Liver (tissue), 3 donors: ENCODE results near the gene ATP6V0A4.

Experiments used
- REST ChIP-seq: IDR thresholded peaks from 2 replicates; pipeline ENCODE4 v1.6.1; 2016; ENCODE audit warnings: antibody characterized with exemption, mild to moderate bottlenecking
- SP1 ChIP-seq: IDR thresholded peaks from 2 replicates; pipeline ENCODE4 v1.6.1; 2018; ENCODE audit warnings: antibody characterized with exemption, mild to moderate bottlenecking
- TAF1 ChIP-seq: conservative IDR thresholded peaks from 2 replicates; pipeline ENCODE4 v1.6.1; 2016; ENCODE audit warnings: antibody characterized with exemption, mild to moderate bottlenecking
- YY1 ChIP-seq: IDR thresholded peaks from 2 replicates; pipeline ENCODE4 v1.6.1; 2016; ENCODE audit warnings: antibody characterized with exemption, mild to moderate bottlenecking
- TF ChIP-seq, protein P1 (sequence below): fragments of 150-350 bp; IDR thresholded peaks from 2 replicates; pipeline ENCODE4 v1.5.1; 2017; ENCODE audit warnings: improper control_type of control experiment, low read depth, low read length; ENCODE audit not compliant: missing input control
- donor health status: healthy.
- donor health status: healthy.

GRCh38 chr7:138829335-138829734, 31.3 kb upstream of the ATP6V0A4 start:
- TF ChIP-seq, protein P1, sequence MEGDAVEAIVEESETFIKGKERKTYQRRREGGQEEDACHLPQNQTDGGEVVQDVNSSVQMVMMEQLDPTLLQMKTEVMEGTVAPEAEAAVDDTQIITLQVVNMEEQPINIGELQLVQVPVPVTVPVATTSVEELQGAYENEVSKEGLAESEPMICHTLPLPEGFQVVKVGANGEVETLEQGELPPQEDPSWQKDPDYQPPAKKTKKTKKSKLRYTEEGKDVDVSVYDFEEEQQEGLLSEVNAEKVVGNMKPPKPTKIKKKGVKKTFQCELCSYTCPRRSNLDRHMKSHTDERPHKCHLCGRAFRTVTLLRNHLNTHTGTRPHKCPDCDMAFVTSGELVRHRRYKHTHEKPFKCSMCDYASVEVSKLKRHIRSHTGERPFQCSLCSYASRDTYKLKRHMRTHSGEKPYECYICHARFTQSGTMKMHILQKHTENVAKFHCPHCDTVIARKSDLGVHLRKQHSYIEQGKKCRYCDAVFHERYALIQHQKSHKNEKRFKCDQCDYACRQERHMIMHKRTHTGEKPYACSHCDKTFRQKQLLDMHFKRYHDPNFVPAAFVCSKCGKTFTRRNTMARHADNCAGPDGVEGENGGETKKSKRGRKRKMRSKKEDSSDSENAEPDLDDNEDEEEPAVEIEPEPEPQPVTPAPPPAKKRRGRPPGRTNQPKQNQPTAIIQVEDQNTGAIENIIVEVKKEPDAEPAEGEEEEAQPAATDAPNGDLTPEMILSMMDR = no peak
- no peak for TF ChIP-seq YY1
- TF ChIP-seq TAF1 = no peak
- no peak for TF ChIP-seq SP1
- no peak for TF ChIP-seq REST
